NCI-H2029 treated with DMSO at 0.1 percent for 48 hours (cell line): Measurements from ENCODE around the gene LIPG.
"Not testable (repeated sequence)": the region's sequence is repeated elsewhere in the genome, so short reads cannot be mapped to it uniquely, and the experiment has no call there.

Experiments
- DNase-seq: peaks from one replicate; lab custom pipeline; 2025; lab: John Stamatoyannopoulos, UW

The LIPG gene

DNA sequence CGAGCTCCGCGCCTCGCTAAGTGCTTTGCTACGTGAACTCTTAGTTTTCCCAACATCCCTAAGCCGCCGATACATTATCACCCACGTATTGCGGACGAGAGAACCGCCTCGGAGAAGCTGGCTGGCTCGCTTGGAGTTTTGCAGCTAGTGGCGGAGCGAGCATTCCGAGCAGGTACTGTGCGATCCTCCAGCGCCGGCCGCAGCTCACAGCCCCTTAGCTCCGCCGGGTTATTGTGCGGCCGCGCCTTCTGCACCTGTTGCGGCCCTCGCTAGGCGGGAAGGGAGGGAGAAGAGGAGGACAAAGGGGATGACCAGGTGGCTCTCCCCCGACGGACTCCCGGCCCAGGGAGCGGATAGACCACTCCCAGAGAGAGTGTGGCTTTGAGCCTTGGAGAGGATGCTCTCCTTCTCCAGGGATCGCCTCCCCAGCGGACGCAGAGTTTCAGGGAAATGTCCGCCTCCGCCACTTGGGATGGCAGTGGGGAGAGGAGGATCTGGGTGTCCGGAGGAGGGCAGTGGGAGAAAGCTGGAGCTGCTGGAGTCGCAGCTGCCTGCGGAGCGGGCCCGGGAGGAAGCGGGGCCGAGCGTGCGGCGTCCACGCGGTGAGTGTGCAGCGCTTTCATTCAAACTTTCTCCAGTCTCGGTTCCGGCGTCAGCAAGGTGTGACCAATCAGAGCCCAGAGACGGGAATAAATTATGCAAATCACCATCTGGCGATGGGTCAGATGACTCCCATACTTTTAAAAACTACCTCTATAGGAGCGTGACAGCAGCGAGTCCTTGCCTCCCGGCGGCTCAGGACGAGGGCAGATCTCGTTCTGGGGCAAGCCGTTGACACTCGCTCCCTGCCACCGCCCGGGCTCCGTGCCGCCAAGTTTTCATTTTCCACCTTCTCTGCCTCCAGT lies at the start of gene LIPG:
Gene LIPG, plus strand, starts transcription at position 769 of the 905 bp plus-strand sequence. CDS start 252 bp downstream, outside the sequence.
- no peak for DNase-seq

DNA sequence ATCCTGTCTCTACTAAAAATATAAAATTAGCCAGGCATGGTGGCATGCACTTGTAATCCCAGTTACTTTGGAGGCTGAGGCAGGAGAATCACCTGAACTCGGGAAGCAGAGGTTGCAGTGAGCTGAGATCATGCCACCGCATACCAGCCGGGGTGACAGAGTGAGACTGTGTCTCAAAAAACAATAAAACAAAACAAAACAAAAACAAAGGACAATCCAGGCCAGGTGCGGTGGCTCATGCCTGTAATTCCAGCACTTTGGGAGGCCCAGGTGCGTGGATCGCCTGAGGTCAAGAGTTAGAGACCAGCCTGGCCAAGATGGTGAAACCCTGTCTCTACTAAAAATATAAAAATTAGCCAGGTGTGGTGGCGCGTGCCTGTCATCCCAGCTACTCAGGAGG lies 49.0 kb upstream of the LIPG start:
- not testable (repeated sequence) for DNase-seq

DNA sequence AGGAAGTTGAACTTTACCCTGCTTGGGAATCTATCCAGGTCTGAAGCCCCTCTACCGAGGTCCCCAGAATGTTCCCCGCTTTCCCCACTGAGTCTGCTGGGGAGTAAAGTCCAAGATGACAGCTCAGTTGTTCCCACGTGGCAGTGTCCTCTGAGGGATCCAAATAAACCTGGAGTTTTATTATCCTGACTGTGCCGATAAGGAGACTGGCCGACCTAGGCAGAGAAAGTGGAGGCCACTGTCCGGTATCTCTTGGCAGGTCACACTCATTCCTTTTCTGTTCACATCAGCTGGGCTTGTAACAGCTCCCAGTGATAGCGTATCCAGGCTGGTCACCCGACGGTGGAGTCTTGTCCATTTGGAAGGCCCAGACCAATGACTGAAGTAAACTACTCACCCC lies 47.3 kb upstream of the LIPG start:
- no peak for DNase-seq

DNA sequence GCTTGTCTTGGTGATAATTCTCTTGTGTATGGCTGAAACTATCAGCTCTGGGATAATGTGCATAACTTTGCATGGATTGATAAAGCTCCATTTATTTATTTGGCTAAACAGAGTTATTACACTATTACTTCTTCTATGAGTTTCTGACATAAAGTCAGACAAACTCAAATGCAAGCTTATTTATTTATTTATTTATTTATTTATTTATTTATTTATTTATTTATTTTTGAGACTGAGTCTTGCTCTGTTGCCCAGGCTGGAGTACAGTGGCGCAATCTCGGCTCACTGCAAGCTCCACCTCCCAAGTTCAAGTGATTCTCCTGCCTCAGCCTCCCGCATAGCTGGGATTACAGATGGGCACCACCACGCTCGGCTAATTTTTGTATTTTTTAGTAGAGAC lies 46.9 kb upstream of the LIPG start:
- not testable (repeated sequence) for DNase-seq

DNA sequence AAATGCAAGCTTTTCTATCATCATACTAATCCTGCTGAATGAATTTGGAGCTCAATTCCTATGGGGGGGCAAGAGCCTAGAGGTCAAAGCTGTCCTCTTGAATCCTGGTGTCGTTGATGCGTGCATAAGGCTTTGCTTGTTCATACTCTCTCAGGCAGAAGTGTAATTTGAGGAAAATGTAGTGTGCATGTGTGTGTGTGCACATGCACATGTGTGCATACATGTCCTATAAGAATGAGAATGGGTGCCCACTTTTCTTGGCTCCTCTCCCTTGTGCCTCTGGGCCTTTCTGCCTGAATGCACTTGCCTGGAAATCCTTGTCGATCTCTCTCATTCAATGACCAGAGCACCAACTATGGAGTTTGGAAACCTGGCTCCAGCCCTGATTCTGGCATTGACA lies 46.3 kb upstream of the LIPG start:
- no peak for DNase-seq

DNA sequence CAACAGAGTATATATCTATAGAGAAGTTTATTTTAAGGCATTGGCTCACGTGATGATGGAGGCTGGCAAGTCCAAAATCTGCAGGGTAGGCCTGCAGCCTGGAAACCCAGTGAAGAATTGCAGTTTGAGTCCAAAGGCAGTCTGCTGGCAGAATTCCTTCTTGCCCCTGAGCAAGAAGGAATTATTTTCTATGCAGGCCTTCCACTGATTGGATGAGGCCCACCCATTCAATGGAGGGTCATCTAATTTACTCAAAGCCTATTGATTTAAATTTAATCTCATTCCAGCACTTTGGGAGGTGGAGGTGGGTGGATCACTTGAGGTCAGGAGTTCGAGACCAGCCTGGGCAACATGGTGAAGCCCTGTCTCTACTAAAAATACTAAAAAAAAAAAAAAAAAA lies 44.4 kb upstream of the LIPG start:
- no peak for DNase-seq

DNA sequence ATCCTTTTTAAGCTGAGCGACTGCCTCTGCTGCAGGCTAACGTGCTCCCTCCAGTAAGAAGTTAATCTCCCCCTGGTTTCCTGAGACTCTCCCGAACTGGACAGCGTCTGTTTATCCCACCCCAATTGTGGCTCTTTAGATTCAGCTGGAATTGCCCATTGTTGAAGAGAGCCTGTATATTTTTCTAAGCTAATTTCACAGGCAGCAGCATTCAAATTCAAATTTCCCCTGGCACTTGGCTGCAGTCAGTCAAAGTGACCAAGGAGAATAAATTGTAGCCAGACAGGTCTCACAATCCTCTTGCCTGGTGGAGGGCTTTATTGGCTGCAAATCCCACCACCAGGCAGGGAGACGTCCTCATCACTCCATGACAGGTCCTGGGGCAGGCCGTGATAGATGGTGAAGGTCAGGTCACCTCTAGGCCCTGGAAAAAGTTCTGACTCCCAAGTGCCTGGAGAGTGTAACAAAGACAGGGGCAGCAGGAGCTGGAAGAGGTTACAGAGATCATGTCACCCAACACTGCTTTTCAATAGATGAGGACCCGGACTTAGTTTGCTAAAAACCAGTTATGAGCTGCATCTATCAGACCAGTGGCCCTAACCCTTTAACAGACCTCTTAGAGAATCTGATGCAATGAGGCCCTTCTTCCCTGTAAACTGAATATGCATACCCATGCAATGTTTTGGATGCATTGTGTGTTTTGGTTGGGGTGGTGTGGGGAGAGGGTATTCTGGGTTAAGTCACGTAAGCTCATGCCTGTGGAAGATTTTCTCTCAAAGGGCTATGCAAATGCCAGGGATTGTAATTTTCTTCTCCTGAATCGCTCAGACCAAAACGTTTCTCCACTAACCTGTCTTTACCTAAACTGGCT lies 42.5 kb upstream of the LIPG start:
- DNase-seq, result no peak

GRCh38 chr18:49520661-49521145 lies 41.2 kb upstream of the LIPG start:
- peak; percentile 23 for DNase-seq

GRCh38 chr18:49521216-49521835 lies 40.5 kb upstream of the LIPG start:
- peak; percentile 1 for DNase-seq

DNA sequence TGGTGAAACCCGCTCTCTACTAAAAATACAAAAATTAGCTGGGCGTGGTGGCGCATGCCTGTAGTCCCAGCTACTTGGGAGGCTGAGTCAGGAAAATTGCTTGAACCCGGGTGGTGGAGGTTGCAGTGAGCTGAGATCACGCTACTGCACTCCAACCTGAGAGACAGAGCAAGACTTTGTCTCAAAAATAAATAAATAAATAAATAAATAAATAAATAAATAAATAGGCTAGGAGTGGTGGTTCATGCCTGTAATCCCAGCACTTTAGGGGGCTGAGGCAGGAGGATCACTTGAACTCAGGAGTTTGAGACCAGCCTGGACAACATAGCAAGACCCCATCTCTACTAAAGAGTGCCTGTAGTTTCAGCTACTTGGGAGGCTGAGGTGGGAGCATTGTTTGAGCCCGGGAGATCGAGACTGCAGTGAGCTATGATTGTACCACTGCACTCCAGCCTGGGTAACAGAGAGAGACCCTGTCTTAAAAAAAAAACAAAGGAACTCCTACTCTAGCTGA lies 38.2 kb upstream of the LIPG start:
- not testable (repeated sequence) for DNase-seq

GRCh38 chr18:49524349-49524748 lies 37.5 kb upstream of the LIPG start:
- DNase-seq, result no peak

DNA sequence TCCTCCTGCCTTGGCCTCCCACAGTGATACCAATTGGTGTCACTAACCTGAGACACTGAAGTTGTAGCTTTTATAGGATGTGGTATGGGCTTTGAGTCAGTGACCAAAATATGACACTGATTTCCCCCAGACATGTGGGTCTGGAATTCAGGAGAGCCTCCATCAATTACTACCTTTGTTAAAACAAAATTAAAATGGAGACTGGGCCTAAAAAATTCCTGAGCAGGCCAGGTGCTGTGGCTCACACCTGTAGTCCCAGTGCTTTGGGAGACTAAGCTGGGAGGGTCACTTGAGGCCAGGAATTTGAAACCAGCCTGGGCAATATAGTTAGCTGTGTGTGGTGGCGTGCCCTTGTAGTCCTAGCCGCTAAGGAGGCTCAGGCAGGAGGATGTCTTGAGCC lies 36.9 kb upstream of the LIPG start:
- DNase-seq, result no peak

GRCh38 chr18:49525981-49526380 lies 35.9 kb upstream of the LIPG start:
- no peak for DNase-seq

DNA sequence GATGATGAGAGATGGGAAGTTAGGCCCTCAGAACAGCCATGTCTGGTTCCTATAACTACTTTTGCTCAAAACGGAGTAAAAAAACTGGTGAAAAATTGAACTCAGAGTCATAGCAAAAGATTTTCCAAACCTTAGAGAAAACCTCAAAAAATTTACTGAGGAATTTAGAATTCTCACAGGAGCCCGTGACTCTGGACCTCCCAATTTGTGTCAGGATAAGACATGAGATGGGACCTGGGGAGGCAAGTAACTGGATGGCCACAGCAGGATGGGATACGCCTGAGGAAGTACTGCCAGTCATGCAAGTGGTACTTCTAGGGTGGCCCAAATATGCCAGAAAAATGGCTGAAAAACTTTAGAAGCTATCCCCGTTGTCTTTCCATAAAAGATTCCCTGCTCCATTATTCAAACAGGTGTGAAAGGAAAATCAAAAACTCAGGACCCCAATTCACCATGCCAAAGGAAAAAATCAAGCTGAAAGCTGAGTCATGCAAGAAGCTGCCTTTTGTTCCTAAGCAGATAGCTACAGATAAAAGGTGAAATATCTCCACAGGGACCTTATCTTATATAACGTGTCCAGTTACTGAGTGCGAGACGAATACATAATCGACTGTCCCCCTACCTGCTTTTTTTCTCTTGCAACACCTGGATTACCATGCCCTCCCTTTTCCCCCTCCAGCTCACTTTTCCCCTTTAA lies 34.1 kb upstream of the LIPG start:
- no peak for DNase-seq

DNA sequence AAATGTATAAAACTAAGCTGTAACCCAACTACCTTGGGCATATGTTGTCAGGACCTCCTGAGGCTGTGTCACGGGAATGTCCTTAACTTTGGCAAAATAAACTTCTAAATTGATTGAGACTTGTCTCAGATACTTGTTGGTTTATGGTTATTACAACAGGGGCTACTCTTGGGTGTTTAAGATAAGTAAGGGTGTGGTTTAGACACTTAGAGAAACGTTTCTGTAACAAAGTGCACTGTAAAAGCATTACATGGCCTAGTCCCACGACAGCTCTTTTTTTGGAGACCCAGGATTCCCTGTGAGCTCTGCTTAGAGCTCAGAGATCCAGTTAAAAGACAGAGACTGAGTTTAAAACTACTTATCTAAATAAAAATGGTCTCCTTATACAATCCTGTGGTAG lies 32.3 kb upstream of the LIPG start:
- no peak for DNase-seq

- no peak for DNase-seq
These were observed 30.1 kb upstream of the LIPG start for GRCh38 chr18:49531678-49532153.

DNA sequence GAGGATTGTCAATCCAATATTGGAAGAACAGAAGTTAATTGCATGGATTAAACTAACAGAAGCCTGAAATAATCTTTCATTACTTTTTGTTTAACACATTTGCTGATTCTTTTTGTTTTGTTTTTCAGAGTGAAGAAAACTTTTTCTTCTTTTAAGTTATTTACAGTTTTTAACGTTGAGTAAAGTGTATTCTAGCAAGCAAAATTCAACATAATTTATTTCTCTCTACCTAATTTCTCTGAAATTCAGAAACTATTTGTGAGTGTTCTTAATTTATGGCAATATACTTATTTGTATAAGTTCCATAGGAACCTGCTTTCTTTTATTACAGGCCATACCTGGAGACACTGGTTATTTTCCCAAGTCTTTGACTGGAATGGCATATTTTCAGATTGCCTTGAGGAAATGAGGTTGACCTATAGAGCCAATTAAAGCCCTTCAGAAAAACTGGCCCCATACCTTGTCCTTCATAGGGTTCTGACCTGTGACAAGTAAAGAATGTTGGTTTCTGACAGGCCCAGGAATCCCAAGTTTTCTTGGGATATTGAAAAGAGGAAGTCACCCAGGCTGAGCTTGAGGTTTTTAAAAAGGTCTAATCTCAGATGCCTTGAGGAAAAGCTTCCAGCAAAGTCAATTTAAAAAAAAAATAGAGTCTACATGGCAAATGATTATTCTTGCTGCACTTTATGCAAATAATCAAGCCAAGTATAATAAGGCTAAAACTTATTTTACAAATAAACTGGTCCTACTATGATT lies 26.8 kb upstream of the LIPG start:
- no peak for DNase-seq

- DNase-seq, result no peak
These were observed 24.5 kb upstream of the LIPG start for GRCh38 chr18:49537232-49537896.

DNA sequence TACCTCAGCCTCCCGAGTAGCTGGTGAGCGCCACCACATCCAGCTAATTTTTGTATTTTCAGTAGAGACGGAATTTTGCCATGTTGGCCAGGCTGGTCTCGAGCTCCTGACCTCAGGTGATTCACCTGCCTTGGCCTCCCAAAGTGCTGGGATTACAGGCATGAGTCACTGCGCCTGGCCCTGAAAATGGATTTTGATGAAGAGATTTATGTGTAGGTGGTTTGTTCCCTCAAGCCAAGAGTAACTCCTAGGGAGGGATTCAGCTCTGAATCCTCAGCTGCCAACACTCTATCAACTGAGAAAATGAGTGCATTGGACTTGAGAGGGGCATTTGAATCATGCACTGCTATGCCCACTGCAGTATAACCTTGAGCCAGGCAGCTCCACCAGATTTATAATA lies 17.5 kb upstream of the LIPG start:
- DNase-seq, result no peak

DNA sequence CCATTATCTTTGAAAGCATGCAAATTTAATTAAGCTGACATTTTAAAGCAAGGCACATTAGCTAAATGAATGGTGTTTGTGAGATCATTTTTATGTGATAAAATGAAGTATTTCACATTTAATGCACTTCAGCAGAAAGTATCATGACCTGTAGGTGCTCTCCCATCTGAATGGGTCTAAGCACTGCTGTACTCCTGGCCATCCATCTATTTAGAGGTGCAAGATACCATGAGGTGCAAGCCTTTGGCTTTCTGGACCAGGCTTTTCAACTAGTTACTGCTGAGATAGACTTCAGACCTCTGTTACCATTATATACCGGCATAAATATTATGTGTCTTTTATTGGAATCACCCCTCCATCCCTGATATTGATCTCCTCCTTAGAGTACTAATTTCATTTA lies 15.6 kb upstream of the LIPG start:
- DNase-seq, result no peak
